Fibroblast of the aortic adventitia (primary cell): Measurements from ENCODE around the gene ADIPOR2. TPM values are rescaled to one million over a fixed set of nuclear protein-coding genes. Genes with fewer than 3 reads are reported as not detected.

Experiments
- DNase-seq: peaks from one replicate; pipeline ENCODE4 v3.0.0-alpha.2; 2010; ENCODE audit warnings: low read depth
- H3K4me3 ChIP-seq: 2 replicates; pipeline ENCODE4 v1.5.1; 2011; ENCODE audit warnings: low read depth, mild to moderate bottlenecking, control low read depth, low read length, moderate library complexity
- CTCF ChIP-seq: IDR thresholded peaks from 2 replicates; pipeline ENCODE4 v1.5.1; 2011; ENCODE audit warnings: mild to moderate bottlenecking, low read length, control low read depth, inconsistent platforms; ENCODE audit not compliant: insufficient read depth
- total RNA-seq: library from RNA; depleted of rRNA; stranded (reverse); fragments of >200 nt; gene quantifications from 2 replicates; pipeline ENCODE4 v1.2.3, GENCODE V29; 2012; ENCODE audit warnings: low replicate concordance

Gene ADIPOR2
- total RNA-seq, 1 donor: 26.0 TPM

- TF ChIP-seq CTCF: no peak
- no peak for DNase-seq
- H3K4me3 ChIP-seq: no peak overlapping the region
Observed at GRCh38 chr12:1646569-1647284, 44.1 kb upstream of the ADIPOR2 start.

- no peak for TF ChIP-seq CTCF
- H3K4me3 ChIP-seq: no peak overlapping the region
- DNase-seq: no peak
Observed at GRCh38 chr12:1647285-1647669, 43.6 kb upstream of the ADIPOR2 start.

GRCh38 chr12:1650260-1650977 is 40.5 kb upstream of the ADIPOR2 start:
- no peak overlapping the region for H3K4me3 ChIP-seq
- TF ChIP-seq CTCF: no peak
- DNase-seq: peak; percentile 76

- no peak for TF ChIP-seq CTCF
- H3K4me3 ChIP-seq: no peak overlapping the region
- no peak for DNase-seq
Observed at GRCh38 chr12:1650978-1651361, 39.9 kb upstream of the ADIPOR2 start.

- no peak overlapping the region for H3K4me3 ChIP-seq
- no peak for DNase-seq
- TF ChIP-seq CTCF: no peak
Observed at GRCh38 chr12:1651946-1652345, 38.9 kb upstream of the ADIPOR2 start.

- no peak for TF ChIP-seq CTCF
- no peak overlapping the region for H3K4me3 ChIP-seq
- DNase-seq: no peak
Observed at GRCh38 chr12:1655225-1655788, 35.6 kb upstream of the ADIPOR2 start.
